SK-N-SH treated with all-trans-retinoic acid at 6 μM for 48 hours (cell line): Measurements from ENCODE around the gene GPC3.
A peak's percentile ranks its signal among the peaks of the same experiment; 100 is the strongest.

Source experiments
- ATAC-seq: fragments of 200-7000 bp; cut with Tn5 transposase; 3 replicates; pipeline ENCODE4 v1.9.1; 2020; ENCODE audit warnings: mild to moderate bottlenecking, moderate library complexity
- ARNTL ChIP-seq: fragments of 450-650 bp; formaldehyde crosslinking; IDR thresholded peaks from 2 replicates; pipeline ENCODE4 v1.5.0; 2020; ENCODE audit warnings: low read depth, mild to moderate bottlenecking, moderate library complexity, borderline replicate concordance
- BACH2 ChIP-seq: fragments of 250-450 bp; sonication (Bioruptor Pico); IDR thresholded peaks from 2 replicates; pipeline ENCODE4 v1.9.0; 2021; ENCODE audit warnings: mild to moderate bottlenecking, borderline replicate concordance
- CSDC2 ChIP-seq: fragments of 250-450 bp; sonication (Bioruptor Pico); IDR thresholded peaks from 2 replicates; pipeline ENCODE4 v1.5.0; 2020; ENCODE audit warnings: mild to moderate bottlenecking, moderate library complexity
- GLIS3 ChIP-seq: fragments of 250-450 bp; sonication (Bioruptor Pico); IDR thresholded peaks from 2 replicates; pipeline ENCODE4 v1.5.0; 2020; ENCODE audit warnings: mild to moderate bottlenecking, moderate library complexity
- ISL1 ChIP-seq: fragments of 250-450 bp; sonication (Bioruptor Pico); IDR thresholded peaks from 2 replicates; pipeline ENCODE4 v2.1.2; 2022; ENCODE audit warnings: mild to moderate bottlenecking, moderate library complexity
- OSR1 ChIP-seq: fragments of 250-450 bp; sonication (Bioruptor Pico); IDR thresholded peaks from 2 replicates; pipeline ENCODE4 v1.8.0; 2022; ENCODE audit warnings: moderate library complexity, mild to moderate bottlenecking, inconsistent platforms
- PPARA ChIP-seq: fragments of 250-450 bp; sonication (Bioruptor Pico); IDR thresholded peaks from 2 replicates; pipeline ENCODE4 v1.5.0; 2020; ENCODE audit warnings: mild to moderate bottlenecking, borderline replicate concordance
- RARB ChIP-seq: fragments of 250-450 bp; sonication (Bioruptor Pico); IDR thresholded peaks from 2 replicates; pipeline ENCODE4 v1.8.0; 2021; ENCODE audit warnings: mild to moderate bottlenecking, moderate library complexity
- SNAI2 ChIP-seq: fragments of 250-450 bp; sonication (Bioruptor Pico); IDR thresholded peaks from 2 replicates; pipeline ENCODE4 v1.5.0; 2020; ENCODE audit warnings: mild to moderate bottlenecking, moderate library complexity
- TCF4 ChIP-seq: fragments of 250-450 bp; sonication (Bioruptor Pico); IDR thresholded peaks from 2 replicates; pipeline ENCODE4 v1.8.0; 2021; ENCODE audit warnings: mild to moderate bottlenecking, moderate library complexity, borderline replicate concordance
- TOX ChIP-seq: fragments of 250-450 bp; sonication (Bioruptor Pico); IDR thresholded peaks from 2 replicates; pipeline ENCODE4 v1.8.0; 2021; ENCODE audit warnings: mild to moderate bottlenecking, moderate library complexity, borderline replicate concordance
- ZC3H10 ChIP-seq: fragments of 250-450 bp; sonication (Bioruptor Pico); IDR thresholded peaks from 2 replicates; pipeline ENCODE4 v1.5.1; 2021; ENCODE audit warnings: mild to moderate bottlenecking, moderate library complexity
- ZFP3 ChIP-seq: fragments of 250-450 bp; sonication (Bioruptor Pico); IDR thresholded peaks from 2 replicates; pipeline ENCODE4 v1.5.0; 2020; ENCODE audit warnings: mild to moderate bottlenecking, moderate library complexity
- ZFP30 ChIP-seq: fragments of 450-650 bp; formaldehyde crosslinking; IDR thresholded peaks from 2 replicates; pipeline ENCODE4 v1.5.0; 2022; ENCODE audit warnings: mild to moderate bottlenecking, moderate library complexity
- ZNF565 ChIP-seq: fragments of 450-650 bp; formaldehyde crosslinking; conservative IDR thresholded peaks from 2 replicates; pipeline ENCODE4 v1.5.0; 2020; ENCODE audit warnings: low read depth, mild to moderate bottlenecking, moderate library complexity
- ZNF70 ChIP-seq: fragments of 450-650 bp; formaldehyde crosslinking; IDR thresholded peaks from 2 replicates; pipeline ENCODE4 v1.5.0; 2020; ENCODE audit warnings: mild to moderate bottlenecking, moderate library complexity
- ZNF8 ChIP-seq: fragments of 450-650 bp; formaldehyde crosslinking; IDR thresholded peaks from 2 replicates; pipeline ENCODE4 v1.5.0; 2020; ENCODE audit warnings: mild to moderate bottlenecking, moderate library complexity
- TF ChIP-seq, protein P1 (sequence below): fragments of 250-450 bp; sonication (Bioruptor Pico); IDR thresholded peaks from 2 replicates; pipeline ENCODE4 v1.5.0; 2020; ENCODE audit warnings: mild to moderate bottlenecking, moderate library complexity
- TF ChIP-seq, protein P2 (sequence below): fragments of 250-450 bp; sonication (Bioruptor Pico); IDR thresholded peaks from 2 replicates; pipeline ENCODE4 v1.5.1; 2021; ENCODE audit warnings: mild to moderate bottlenecking, moderate library complexity
- TF ChIP-seq, protein P3 (sequence below): fragments of 250-450 bp; sonication (Bioruptor Pico); IDR thresholded peaks from 2 replicates; pipeline ENCODE4 v1.5.1; 2020; ENCODE audit warnings: low read depth, mild to moderate bottlenecking, moderate library complexity

The GPC3 gene

DNA sequence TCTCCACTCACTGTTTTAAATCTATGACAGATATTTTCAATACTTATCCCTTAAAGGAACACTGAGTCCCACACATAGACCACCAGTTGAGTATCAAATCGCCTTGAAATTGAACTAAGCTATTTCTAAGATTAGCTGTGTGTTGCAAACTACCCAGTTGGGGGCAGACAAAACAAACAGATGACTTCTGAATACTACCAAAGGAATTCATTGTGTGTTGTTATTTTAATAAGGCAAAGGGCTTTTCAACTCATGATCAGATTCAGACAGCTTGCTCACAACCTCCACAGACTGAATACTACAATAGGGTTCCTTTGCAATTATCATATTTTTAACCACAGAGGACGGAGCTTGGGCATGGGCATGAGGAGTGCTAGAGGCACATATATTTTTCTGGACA, 287.1 kb downstream of the GPC3 start:
- ATAC-seq: peak; percentile 63
- no peak for TF ChIP-seq ZFP30
- TF ChIP-seq ZNF8 (CRISPR knock-in tag): no peak
- no peak for TF ChIP-seq BACH2
- TF ChIP-seq ZNF70: no peak
- no peak for TF ChIP-seq OSR1 (CRISPR knock-in tag)
- no peak for TF ChIP-seq SNAI2 (CRISPR knock-in tag)
- TF ChIP-seq TCF4: no peak
- TF ChIP-seq TOX (CRISPR knock-in tag): no peak
- TF ChIP-seq, protein P1, sequence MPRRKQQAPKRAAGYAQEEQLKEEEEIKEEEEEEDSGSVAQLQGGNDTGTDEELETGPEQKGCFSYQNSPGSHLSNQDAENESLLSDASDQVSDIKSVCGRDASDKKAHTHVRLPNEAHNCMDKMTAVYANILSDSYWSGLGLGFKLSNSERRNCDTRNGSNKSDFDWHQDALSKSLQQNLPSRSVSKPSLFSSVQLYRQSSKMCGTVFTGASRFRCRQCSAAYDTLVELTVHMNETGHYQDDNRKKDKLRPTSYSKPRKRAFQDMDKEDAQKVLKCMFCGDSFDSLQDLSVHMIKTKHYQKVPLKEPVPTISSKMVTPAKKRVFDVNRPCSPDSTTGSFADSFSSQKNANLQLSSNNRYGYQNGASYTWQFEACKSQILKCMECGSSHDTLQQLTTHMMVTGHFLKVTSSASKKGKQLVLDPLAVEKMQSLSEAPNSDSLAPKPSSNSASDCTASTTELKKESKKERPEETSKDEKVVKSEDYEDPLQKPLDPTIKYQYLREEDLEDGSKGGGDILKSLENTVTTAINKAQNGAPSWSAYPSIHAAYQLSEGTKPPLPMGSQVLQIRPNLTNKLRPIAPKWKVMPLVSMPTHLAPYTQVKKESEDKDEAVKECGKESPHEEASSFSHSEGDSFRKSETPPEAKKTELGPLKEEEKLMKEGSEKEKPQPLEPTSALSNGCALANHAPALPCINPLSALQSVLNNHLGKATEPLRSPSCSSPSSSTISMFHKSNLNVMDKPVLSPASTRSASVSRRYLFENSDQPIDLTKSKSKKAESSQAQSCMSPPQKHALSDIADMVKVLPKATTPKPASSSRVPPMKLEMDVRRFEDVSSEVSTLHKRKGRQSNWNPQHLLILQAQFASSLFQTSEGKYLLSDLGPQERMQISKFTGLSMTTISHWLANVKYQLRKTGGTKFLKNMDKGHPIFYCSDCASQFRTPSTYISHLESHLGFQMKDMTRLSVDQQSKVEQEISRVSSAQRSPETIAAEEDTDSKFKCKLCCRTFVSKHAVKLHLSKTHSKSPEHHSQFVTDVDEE: no peak
- TF ChIP-seq ZC3H10 (CRISPR knock-in tag): no peak
- no peak for TF ChIP-seq ZFP3 (CRISPR knock-in tag)
- no peak for TF ChIP-seq RARB (CRISPR knock-in tag)
- TF ChIP-seq, all 23 proteins: peak for 0

DNA sequence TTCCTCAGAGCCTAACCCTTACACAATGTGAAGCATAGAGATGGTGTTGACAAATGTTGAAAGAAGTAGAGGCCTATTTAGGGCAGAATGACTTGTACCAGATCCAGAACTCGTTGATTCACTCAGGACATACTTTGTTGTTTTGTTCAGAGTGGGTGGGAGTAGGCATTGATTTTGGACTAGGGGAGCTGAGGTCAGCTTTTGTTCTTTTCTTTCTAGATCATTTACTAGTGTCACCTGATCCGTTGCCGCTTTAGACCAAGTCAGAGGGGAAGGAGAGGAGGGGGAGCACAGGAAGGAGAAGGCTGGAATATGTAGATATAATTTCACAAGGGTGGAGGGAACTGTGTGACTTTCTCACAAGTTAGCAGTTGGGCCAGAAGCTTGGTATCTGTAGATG, 287.7 kb downstream of the GPC3 start:
- ATAC-seq: no peak
- no peak for TF ChIP-seq ZNF565 (CRISPR knock-in tag)
- TF ChIP-seq GLIS3: no peak
- TF ChIP-seq, protein P1: no peak
- no peak for TF ChIP-seq TOX (CRISPR knock-in tag)
- no peak for TF ChIP-seq TCF4
- no peak for TF ChIP-seq ZFP30
- no peak for TF ChIP-seq ZNF8 (CRISPR knock-in tag)
- TF ChIP-seq, protein P2, sequence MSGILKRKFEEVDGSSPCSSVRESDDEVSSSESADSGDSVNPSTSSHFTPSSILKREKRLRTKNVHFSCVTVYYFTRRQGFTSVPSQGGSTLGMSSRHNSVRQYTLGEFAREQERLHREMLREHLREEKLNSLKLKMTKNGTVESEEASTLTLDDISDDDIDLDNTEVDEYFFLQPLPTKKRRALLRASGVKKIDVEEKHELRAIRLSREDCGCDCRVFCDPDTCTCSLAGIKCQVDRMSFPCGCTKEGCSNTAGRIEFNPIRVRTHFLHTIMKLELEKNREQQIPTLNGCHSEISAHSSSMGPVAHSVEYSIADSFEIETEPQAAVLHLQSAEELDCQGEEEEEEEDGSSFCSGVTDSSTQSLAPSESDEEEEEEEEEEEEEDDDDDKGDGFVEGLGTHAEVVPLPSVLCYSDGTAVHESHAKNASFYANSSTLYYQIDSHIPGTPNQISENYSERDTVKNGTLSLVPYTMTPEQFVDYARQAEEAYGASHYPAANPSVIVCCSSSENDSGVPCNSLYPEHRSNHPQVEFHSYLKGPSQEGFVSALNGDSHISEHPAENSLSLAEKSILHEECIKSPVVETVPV: no peak
- TF ChIP-seq CSDC2 (CRISPR knock-in tag): no peak
- no peak for TF ChIP-seq ZNF70

DNA sequence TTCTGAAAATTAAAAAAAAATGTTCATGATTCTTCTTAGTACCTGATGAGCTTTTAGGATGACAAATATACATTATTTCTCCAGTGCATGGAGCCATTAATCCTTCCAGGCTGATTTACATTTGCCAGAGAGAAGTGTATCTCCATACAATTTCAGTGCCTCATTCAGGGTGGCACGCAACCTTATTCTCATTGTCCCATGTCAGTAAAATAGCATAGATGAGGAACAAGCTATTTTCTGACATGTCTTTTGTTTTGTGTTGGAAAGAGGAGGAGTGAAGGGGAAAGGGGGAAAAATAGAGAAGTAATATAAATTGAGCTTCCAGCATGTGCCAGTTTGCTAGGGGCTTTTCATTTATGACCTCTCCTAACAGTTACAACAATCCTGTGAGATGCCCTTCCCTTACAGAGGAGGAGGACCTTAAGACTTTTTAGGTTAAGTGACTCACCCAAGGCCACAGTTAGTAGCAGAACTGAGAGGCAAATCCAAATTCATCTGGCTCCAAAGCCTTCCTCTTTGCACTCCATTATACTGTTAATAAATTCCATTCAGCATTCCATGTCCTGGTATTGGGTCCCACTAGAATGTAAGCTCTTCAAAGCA, 295.3 kb downstream of the GPC3 start:
- TF ChIP-seq, protein P3, sequence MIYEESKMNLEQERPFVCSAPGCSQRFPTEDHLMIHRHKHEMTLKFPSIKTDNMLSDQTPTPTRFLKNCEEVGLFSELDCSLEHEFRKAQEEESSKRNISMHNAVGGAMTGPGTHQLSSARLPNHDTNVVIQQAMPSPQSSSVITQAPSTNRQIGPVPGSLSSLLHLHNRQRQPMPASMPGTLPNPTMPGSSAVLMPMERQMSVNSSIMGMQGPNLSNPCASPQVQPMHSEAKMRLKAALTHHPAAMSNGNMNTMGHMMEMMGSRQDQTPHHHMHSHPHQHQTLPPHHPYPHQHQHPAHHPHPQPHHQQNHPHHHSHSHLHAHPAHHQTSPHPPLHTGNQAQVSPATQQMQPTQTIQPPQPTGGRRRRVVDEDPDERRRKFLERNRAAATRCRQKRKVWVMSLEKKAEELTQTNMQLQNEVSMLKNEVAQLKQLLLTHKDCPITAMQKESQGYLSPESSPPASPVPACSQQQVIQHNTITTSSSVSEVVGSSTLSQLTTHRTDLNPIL (CRISPR knock-in tag): no peak
- TF ChIP-seq SNAI2 (CRISPR knock-in tag) (no peak), ZFP30 (no peak), ARNTL (CRISPR knock-in tag) (no peak), ISL1 (no peak), PPARA (CRISPR knock-in tag) (no peak), CSDC2 (CRISPR knock-in tag) (no peak), ZNF565 (CRISPR knock-in tag) (no peak)
- TF ChIP-seq, protein P1: no peak
- TF ChIP-seq, protein P2: no peak
- TF ChIP-seq, all 23 proteins: peak for 0
- no peak for ATAC-seq
